IPS-11a (cell line): ENCODE measurements around the gene TRIM44.
"Not testable (repeated sequence)": the region's sequence is repeated elsewhere in the genome, so short reads cannot be mapped to it uniquely, and the experiment has no call there.

ENCODE experiments used
- H3K4me3 ChIP-seq: one replicate; pipeline ENCODE4 v1.5.1; 2013; ENCODE audit warnings: low read depth, low read length, control low read depth

TRIM44 gene

DNA sequence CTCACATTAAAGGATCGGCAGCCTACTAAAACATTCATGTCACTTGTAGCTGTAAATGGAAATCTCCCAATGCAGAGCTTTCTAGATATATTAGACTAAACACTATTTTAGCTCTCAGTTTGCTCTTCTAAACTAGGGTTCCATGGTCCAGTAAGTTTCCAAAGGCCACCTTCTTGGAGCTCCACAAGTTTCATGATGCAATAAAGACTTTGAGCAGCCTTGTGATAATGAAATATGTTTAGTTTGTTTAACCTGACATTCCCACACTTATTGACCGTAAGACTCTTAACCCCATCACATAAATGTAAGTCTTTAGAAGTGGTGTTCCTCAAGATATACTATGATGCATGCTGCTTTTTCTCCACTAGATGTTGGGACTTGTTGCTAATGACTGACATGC, 87.7 kb downstream of the TRIM44 start:
- H3K4me3 ChIP-seq: no peak overlapping the region

DNA sequence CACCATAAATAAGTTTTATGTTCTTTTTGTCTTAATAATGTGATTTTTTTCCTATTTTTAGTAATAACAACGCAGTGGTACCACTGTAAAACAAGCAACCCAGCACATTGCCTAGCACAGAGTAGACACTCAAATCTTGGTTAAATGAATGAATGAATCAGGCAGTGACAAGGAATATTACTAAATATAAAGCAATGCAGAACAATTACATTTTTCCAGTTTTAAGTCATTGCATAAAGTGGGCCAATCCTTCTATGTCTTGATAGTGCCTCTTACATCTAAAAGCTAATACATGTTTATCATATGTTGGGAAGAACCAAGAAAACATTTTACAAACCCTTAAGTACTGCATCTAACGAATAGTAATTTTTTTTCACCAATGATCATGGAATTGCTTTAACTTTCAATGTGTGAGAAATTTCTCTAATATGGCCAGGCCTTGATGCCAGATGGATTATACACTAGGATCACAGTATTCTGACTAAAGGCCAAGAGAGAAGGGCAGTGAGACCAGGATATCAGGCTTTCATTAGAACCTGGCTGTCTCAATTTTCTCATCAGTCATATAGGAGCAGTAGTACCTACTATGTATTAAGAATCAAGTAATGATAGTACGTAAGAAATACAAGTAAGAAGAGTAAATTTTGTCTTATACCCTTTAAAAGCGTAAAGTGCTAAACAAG, 88.5 kb downstream of the TRIM44 start:
- H3K4me3 ChIP-seq: no peak overlapping the region

DNA sequence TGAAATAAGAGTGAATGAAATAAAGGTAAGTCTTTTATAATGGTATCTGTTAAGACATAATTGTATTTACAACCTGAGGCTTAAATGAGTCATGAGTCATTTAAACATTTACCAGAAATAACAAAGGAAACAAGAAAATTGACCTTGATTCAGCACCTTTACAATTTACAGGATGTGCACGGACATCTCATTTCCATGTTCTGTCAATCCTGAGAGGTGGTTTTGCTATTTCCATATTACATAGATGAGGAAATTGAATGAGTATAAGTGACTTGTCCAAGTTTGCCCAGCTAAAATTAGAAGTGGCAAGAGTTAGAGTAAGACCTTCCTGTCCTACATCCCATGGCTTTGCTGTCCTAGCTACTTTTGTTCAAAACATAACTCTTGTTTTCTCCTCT, 89.1 kb downstream of the TRIM44 start:
- no peak overlapping the region for H3K4me3 ChIP-seq

DNA sequence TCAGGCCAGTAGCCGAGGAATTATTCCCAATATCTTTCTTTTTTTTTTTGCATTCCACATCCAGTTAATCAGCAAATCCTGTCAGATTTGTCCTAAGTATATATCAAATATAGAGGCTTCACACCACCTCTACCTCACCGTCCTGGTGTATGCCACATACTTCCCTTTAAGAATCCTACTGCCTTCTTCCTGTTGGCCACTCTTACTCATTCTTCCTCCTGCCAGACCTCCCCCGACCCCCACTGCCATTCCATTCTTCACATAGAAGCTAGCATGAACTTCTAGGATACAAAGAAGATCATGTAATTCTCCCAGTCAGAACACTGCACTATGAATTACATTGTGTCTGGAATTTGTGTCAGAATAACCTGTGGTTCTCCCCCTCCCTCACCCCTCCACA, 89.5 kb downstream of the TRIM44 start:
- H3K4me3 ChIP-seq: no peak overlapping the region

DNA sequence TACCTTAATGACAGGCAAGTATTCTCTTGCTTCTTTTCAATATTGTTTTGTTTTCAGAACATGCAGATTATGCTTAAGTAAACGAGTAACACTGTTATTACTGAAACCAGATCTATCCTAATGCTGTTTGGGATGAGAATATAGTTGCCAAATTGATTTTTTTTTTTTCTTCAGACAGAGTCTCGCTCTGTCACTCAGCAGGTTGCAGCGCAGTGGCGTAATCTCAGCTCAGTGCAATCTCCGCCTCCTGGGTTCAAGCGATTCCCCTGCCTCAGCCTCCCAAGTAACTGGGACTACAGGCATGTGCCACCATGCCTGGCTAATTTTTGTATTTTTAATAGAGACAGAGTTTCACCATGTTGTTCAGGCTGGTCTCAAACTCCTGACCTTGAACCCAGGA, 91.0 kb downstream of the TRIM44 start:
- not testable (repeated sequence) for H3K4me3 ChIP-seq

DNA sequence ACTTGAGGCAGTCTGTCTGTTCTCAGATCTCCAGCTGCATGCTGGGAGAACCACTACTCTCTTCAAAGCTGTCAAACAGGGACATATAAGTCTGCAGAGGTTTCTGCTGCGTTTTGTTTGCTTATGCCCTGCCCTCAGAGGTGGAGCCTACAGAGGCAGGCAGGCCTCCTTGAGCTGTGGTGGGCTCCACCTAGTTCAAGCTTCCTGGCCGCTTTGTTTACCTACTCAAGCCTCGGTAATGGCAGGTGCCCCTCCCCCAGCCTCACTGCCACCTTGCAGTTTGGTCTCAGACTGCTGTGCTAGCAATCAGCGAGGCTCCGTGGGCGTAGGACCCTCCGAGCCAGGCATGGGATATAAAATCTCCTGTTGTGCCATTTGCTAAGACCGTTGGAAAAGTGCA, 97.4 kb downstream of the TRIM44 start:
- H3K4me3 ChIP-seq: not testable (repeated sequence)

DNA sequence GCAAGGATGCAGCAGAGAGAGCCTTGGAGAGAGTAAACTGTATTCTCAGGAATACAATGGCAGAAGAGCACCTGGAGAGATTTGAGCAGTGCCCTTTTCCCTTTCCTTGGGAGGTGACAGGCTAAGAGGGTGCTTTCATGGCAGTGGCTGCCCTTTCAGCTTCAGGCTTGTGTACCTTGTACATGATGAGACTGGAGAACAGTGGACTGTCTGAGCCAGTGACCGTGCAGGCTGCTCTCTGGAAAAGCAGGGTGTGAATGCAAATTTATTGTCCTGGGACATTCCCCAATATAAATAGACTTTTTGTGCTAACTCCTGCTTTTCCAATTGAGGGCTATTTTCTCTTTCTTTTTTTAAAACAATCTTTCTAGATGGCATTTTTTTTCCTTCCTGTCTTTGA, 99.3 kb downstream of the TRIM44 start:
- no peak overlapping the region for H3K4me3 ChIP-seq

DNA sequence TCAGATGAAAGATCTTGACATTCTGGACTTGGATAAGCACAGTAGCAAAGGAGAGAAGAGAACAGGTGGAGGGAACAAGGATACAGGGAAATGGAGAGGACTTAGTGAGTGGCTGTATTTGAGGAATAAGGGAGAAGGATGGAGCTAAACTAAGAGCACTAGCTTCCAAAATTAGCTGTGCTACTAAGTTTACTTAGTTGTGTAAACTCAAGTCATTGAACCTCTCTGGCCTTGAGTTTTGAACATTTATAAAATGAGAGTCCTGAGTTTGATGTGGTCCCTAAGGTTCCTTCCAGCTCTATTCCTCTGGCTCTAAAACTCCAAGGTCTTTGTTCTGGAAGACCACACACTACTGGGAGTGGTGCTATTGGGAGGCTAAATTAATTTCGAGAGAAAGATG, 100.7 kb downstream of the TRIM44 start:
- no peak overlapping the region for H3K4me3 ChIP-seq

DNA sequence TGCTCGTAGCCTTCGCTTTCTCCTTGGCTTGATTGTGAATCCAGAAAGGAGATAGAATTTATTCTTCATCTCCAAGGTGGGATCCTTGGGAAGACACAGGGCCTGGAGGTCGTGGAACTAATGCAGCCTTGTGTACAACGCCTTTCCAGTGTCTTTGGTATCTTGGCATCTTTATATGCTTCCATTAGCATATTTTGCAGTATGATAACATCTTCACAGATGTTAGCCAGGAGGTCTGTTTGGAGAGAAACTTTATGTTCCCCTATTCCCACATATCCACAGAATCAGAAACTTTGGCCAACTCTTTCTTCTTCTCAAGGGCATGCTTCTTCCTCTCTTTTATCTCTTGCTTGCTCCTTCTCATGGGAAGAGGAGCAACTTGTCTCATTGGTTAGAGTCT, 101.2 kb downstream of the TRIM44 start:
- no peak overlapping the region for H3K4me3 ChIP-seq

DNA sequence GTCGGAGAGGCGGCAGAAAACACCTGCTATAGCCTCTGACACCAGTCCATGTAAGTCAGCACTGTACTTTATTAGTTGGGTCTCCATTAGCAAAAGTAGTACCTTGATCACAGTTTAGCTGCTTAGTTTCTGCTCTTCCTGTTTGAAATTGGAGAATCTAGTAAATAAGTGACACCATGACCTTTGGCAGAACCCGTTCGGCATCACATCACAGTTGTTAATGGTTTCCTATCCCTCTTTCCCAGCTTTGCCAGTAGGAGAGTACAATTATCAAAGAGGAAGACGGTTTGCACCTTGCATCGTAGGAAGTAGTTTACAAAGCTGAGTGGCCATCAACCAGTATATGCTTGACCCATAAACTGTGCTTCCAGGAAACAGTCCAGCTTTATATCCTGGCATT, 101.8 kb downstream of the TRIM44 start:
- H3K4me3 ChIP-seq: no peak overlapping the region

DNA sequence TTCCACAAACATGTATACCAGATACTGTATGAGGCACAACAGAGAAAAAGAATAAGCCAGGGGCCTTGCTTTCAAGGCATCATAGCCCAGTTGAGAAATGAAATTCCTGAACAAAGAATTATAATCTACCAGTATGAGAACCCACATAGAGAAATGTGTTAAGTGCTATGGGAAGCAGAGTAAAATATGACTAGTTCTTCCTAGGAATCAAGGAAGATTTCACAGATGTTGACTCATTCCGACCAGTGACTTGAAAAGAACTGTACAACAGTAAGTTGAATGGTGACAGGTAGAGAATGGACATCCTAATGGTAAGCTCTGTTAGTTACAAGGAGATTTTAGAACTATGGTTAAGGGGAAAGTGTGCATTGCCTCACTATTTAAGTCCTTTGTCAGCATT, 102.6 kb downstream of the TRIM44 start:
- H3K4me3 ChIP-seq: no peak overlapping the region

DNA sequence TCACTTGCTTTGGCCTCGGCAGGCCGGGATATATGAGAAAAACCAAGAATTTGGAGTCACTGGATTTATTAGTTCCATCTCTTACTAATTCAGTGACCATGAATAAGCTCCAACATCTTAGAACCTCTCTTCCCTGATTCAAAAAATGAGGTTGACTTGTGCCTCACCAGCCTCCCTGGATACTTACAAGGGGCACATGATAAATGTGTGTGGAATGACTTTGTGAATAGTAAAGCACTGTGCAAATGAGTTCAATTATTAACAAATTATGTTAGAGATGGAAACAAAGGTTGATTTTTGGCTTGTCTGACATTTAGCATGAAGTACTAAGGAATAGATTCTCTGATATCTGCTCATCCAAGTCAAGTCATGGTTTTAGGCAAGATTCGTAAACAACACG, 104.1 kb downstream of the TRIM44 start:
- no peak overlapping the region for H3K4me3 ChIP-seq

DNA sequence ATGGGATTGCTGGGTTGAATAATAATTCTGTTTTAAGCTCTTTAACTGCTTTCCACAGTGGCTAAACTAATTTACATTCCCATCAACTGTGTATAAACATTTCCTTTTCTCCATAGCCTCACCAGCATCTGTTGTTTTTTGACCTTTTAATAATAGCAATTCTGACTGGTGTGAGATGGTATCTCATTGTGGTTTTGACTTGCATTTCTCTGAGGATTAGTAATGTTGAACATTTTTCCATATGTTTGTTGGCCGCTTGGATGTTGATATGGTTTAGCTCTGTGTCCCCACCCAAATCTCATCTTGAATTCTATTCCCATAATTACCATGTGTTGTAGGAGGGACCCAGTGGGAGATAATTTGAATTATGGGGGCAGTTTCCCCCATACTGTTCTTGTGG, 107.8 kb downstream of the TRIM44 start:
- H3K4me3 ChIP-seq: not testable (repeated sequence)

DNA sequence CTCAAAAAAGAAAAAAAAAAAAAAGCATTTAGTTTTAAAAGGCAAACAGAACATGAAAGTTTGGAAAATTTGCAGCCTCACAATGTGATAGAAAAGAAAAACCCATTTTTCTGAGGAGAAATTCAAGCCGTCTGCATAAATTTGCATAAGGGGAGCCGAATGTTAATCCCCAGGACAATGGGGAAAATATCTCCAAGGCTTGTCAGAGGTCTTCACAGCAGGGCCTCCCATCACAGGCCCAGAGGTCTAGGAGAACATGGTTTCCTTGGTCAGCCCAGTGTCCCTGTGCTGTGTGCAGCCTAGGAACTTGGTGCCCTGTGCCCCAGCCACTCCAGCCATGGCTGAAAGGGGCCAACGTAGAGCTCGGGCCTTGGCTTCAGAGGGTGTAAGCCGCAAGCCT, 109.1 kb downstream of the TRIM44 start:
- no peak overlapping the region for H3K4me3 ChIP-seq

DNA sequence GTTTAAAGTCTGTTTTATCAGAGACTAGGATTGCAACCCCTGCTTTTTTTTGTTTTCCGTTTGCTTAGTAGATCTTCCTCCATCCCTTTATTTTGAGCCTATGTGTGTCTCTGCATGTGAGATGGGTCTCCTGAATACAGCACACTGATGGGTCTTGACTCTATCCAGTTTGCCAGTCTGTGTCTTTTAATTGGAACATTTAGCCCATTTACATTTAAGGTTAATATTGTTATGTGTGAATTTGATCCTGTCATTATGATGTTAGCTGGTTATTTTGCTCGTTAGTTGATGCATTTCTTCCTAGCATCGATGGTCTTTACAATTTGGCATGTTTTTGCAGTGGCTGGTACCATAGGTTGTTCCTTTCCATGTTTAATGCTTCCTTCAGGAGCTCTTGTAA, 114.7 kb downstream of the TRIM44 start:
- H3K4me3 ChIP-seq: not testable (repeated sequence)

DNA sequence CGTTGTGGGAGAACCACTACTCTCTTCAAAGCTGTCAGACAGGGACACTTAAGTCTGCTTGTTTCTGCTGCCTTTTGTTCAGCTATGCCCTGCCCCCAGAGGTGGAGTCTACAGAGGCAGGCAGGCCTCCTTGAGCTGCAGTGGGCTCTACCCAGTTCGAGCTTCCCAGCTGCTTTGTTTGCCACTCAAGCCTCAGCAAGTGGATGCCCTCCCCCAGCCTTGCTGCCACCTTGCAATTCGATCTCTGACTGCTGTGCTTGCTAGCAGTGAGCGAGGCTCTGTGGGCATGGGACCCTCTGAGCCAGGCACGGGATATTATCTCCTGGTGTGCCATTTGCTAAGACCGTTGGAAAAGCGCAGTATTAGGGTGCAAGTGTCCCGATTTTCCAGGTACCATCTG, 116.4 kb downstream of the TRIM44 start:
- not testable (repeated sequence) for H3K4me3 ChIP-seq

DNA sequence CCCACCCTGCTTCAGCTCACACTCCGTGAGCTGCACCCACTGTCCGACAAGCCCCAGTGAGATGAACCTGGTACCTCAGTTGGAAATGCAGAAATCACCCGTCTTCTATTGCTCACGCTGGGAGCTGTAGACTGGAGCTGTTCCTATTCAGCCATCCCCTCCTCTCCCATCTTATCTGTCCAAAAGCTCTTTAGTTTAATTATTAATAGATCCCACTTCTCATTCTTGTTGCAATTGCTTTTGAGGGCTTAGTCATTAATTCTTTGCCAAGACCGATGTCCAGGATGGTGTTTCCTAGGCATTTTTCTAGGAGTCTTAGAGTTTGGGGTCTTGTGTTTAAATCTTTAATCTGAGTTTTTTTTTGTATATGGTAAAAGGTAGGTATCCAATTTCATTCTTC, 116.8 kb downstream of the TRIM44 start:
- no peak overlapping the region for H3K4me3 ChIP-seq

DNA sequence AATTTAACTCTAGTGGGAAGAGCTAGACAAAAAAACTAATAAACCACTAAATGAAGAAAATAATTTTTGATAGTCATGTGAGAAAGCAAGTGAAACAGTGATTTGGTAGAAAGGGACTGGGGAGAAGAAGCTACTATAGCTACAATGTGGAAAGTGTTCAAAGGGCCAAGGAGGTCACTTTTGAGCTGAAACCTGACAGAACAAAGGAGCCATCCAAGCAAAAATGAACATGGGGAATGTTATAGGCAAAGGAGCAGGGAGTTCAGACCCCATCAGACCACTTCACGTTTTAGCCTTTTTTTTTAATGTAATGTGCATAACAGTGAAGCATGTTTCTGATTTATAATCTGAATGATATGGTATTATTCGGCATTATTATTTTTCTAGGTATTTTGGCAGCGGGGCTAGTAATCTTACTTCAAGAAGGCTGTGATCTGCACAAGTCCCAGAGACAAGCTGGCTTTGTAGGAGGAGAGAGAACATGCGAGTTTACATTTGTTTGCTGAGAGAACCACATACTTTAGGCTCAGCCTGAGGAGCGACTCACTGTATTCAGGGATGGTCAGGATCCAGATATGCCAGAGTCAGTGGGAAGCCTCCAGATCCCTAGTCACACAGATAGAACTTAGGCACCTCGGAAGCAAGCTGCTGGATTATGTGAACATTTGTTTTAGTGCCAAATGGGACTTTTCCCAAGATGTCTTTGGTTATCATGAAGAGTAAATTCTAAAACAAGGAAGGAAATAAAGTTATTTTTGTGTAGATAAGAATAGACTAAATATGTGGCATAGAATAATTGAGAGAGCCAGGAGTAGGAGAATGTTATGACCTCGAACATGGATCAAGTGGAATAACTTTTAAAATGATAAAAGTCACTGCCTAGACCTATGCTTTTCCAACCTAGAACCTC, 118.6 kb downstream of the TRIM44 start:
- no peak overlapping the region for H3K4me3 ChIP-seq

DNA sequence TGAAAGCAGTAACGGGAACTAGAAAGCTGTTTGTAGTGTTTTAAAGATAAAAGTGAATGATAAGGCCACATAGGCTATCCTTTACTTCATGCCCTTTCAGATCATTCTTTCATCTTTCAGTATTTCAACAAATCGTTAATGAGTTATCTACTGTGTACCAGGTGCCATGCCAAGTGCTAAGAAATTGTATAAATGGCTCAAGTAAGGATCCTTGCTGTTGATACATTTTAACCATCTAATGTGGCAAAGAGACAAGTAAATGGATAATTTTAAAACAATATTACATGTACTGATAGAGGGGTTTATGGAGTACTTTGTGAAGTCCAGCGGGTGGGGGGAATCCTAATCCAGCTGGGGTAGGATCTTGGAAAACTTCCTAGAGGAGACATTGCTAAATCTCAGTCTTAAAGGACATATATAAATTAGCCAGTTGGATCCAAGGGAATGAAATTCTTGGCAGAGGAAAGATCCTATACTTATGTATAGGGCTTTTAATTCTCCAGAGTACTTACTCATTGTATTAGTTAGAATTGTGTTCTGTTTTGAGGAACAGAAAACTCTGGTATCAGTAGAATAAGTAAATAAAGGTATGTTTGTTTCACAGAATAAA, 119.4 kb downstream of the TRIM44 start:
- no peak overlapping the region for H3K4me3 ChIP-seq

DNA sequence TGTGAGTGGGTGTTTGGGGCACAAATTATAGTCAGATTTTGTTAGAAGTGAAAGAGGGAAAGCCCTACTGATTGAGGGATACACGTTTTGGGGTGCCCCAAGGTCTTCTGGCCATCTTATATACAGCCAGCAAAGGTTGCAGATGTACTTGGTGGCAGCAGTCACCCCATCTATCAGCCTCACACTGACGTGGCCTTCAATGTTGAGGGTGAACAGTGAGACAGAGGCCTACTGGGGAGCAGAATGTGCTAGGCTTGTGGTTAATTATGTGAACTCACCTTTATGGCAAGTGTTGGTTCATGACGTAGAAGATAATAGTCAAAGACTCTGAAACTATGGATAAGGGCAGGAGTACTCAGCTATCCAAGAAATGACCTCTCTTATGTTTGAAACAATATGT, 121.2 kb downstream of the TRIM44 start:
- no peak overlapping the region for H3K4me3 ChIP-seq

DNA sequence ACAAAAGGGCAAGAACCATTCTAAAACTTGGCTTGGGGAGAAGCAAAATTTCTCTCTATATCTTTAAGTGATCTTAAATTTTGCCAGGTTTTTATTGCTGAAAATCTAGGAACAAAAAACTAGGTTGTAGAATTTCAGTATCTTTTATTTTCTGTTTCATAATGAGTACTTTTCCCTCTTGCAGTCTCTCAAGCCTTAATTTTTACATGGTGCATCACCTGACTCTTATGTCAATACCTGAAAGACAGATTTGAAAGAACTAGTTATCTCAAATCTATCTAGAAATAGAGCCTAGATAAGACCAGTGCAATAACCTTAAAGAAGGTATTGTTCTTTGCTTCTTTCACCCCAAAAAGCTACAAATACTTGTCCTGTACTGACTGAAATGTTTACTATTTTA, 122.1 kb downstream of the TRIM44 start:
- H3K4me3 ChIP-seq: no peak overlapping the region
